T-helper 1 cell (primary cell): ENCODE measurements around the gene SPANXN3.
"Not testable (repeated sequence)": the region's sequence is repeated elsewhere in the genome, so short reads cannot be mapped to it uniquely, and the experiment has no call there.

Experiments
- DNase-seq, 5 donors: peaks; one replicate each; pipeline ENCODE4 v3.0.0-alpha.2; 2012 to 2020
- total RNA-seq, 4 donors: gene quantifications; one replicate each; lab custom pipeline; 2026; lab: John Stamatoyannopoulos, UW

Gene SPANXN3, protein sequence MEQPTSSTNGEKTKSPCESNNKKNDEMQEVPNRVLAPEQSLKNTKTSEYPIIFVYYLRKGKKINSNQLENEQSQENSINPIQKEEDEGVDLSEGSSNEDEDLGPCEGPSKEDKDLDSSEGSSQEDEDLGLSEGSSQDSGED
- total RNA-seq = 0 reads per million in 4 donors

DNA sequence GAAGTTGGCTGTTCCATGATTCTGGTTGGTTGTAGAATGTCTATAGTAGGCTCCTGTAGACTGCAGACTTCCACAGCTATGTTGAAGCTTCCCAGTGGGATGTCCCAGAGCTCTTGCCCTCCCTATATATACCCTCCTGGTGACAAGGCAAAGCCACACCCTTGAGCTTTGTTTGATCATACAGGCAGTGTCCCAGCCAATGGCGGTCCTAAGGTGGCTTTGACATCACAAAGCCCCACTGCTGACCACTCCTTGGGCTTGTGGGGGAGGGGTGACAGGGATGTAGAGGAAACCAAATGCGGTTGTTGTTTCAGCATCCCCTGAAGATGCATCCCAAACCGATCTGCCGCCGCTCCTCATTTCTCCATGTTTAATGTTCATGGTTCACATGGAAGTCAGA lies at the start of gene SPANXN3:
SPANXN3 (minus strand) TSS at position 101 of the 400 bp plus-strand sequence; CDS start at position 17, 84 bp downstream.
- DNase-seq = not testable (repeated sequence)

DNA sequence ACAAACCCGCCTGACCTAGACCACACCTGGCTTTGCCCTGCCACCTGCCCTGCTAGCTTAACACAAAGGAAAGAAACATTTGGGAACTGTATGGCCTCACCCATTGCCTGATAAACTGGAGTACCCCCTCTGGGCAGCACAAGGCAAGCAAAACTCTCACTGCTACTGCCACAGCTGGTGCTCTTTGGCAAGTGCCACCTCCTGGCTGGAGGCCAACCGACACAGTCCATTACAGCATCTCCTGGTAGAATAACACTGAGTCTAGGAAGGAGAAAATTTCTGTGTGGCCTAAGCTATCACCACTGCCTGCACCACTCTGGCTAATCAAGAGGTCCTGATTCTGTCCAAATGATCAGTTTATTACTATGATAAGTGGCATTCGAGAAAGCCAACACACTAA lies 18.9 kb upstream of the SPANXN3 start:
- DNase-seq = no peak

DNA sequence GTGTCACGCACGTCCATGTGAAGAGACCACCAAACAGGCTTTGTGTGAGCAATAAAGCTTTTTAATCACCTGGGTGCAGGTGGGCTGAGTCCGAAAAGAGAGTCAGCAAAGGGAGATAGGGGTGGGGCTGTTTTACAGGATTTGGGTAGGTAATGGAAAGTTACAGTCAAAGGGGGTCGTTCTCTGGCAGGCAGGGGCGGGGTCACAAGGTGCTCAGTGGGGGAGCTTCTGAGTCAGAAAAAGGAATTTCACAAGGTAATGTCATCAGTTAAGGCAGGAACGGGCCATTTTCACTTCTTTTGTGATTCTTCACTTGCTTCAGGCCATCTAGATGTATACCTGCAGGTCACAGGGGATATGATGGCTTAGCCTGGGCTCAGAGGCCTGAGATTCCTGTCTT lies 15.1 kb downstream of the SPANXN3 start:
- DNase-seq = not testable (repeated sequence)

DNA sequence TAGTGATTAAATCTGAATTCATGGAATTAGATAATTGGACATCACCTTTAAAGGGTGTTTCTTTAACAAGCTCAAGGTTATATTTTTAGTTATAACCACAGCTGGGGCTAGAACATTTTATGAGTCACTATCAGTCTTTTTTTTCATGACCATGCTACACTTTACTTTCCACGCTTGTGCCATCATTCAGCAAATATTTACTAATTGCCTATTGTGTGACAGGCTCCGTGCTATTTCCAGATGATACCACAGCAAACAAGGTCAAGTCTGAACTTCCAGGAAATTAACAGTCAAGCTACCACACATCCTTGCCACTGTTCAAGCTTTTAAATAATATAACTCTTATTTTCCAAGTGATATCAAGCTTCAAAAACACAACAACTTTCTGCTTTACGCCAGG lies 16.5 kb downstream of the SPANXN3 start:
- DNase-seq = no peak

DNA sequence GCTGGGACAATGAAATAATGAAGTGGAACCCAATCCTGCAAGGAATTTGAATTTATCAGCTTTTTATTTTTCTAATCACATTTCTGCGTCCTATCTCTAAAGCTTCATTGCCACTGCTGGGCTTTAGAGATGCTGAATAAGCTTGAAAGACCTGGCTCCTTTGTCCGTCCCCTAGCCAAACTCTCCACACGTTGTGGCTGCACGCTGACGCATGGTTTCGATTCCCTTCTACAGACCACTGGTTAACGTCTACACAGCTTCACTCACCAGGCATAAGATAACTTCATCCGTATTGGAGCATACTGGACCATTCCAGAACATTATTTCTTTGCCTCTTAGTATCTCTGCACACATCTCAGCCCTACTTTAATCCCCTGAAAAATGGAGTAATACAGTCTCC lies 31.2 kb downstream of the SPANXN3 start:
- no peak for DNase-seq

DNA sequence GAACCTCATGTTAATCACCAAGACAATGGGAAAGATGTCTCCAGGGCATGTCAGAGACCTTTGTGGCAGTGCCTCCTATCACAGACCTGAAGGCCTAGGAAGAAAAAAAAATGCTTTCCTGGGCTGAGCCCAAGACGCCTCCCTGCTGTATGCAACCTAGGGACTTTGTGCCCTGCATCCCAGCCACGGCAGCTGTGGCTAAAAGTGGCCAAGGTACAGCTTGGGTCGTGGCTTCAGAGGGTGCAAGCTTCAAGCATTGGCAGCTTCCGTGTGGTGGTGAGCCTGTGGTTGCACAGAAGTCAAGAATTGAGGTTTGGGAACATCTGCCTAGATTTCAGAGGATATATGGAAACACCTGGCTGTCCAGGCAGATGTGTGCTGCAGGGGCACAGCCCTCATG lies 40.5 kb downstream of the SPANXN3 start:
- DNase-seq = no peak

DNA sequence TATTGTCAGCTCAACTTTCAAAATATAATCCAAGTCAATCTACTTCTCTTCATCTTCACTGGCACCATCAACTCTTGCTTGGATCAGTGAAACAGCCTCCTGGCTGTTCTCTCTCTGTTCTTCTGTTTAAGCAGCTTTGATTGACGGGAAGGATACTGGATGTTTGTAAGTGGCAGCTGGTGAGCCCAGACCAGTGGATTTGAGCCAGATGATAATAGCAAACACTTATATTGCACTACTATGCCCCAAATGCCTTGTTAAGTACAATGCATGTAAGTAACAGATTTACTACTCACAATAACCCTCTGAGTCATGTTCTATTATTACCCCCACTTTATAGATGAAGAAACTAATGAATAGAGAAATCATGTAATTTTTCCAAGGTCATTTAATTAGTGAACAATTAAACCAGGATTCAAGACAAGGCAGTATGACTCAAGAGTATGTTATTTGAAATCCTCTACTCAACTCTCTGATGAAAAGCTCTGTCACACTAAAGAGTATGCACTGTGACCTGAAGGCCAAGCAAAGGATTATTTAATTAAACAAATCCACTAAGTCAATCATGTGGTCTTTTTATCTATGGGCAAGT lies 44.8 kb downstream of the SPANXN3 start:
- DNase-seq = no peak

DNA sequence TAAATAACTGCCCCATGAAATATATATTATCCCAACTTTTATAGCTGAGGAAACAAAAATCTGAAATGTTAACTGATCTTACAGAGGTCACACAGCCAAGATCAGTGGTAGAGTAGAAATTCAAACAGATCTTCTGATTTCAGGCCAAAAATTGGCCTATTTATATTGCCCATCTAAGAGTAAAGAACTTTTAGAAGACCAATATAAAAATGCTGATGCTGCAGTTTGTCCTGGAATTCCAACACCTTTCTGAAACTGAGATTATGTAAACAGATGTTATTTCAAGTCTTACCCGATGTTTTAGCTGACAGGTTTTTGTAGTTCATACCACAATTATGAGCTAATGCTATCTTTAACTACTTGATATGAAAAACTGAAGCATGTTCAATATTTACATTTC lies 51.1 kb downstream of the SPANXN3 start:
- DNase-seq = no peak

DNA sequence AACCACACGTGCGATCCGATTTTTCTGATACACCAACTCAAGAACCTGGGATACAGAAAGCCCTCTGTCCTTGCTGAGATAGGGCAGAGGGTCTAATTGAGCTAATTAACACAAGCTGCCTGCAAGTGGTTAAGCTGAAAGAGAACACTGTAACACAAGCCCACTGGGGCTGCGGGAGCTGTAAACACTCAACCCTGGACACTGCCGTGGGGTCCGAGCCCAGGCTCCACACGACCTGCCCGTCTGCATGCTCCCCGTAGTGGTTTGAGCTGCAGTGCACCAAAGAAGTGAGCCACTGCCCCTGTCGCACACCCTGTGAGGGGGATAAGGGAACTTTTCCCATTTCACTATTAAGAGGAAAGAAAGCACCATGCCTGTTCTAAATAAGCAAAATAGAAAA lies 54.6 kb downstream of the SPANXN3 start:
- no peak for DNase-seq

DNA sequence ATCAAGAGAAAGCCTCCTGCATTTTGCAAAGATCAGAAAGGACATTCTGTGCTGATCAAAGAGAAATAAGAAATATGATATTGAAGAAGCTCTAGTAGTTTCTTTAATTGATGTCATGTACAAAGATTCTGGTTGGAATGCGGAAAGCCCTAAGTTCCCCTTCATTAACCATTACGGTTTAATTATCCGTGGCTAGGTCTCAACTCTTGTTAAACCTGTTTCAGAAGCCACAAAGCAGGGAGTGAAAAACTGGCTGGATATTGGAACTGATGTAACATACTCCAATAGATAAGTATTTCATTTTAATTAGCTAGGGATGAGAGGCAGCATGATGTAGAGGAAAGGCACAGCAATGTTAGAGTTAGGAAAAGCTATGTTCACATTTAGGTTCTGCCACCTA lies 55.7 kb downstream of the SPANXN3 start:
- no peak for DNase-seq
